Liver (tissue), 9 donors: ENCODE data around the gene TMPRSS11A. TPM values are rescaled to one million over a fixed set of nuclear protein-coding genes. Genes with fewer than 3 reads are reported as not detected.

Experiments
- DNase-seq: peaks from one replicate; pipeline ENCODE4 v3.0.0-alpha.2; 2017; ENCODE audit warnings: low spot score
- H3K27ac ChIP-seq, 2 donors: one replicate each; pipeline ENCODE4 v1.7.0; 2013; ENCODE audit warnings: inconsistent platforms in 2 of 2, low read length in 2 of 2, control low read depth in 1 of 2, low read depth in 1 of 2, mild to moderate bottlenecking in 1 of 2
- H3K27me3 ChIP-seq, 4 donors: one replicate each; pipeline versions ENCODE4 v1.6.1 to v1.7.0; 2013; ENCODE audit warnings: low read length in 3 of 4, inconsistent platforms in 1 of 4, mild to moderate bottlenecking in 1 of 4, moderate library complexity in 1 of 4; ENCODE audit not compliant: control insufficient read depth in 4 of 4, insufficient read depth in 4 of 4
- H3K36me3 ChIP-seq, 4 donors: one replicate each; pipeline versions ENCODE4 v1.6.1 to v1.7.0; 2013; ENCODE audit warnings: low read length in 3 of 4, mild to moderate bottlenecking in 3 of 4, low read depth in 1 of 4, moderate library complexity in 1 of 4; ENCODE audit not compliant: control insufficient read depth in 4 of 4, insufficient read depth in 3 of 4
- H3K4me1 ChIP-seq, 4 donors: one replicate each; pipeline versions ENCODE4 v1.6.1 to v1.7.0; 2013; ENCODE audit warnings: low read length in 3 of 4, mild to moderate bottlenecking in 3 of 4, moderate library complexity in 1 of 4; ENCODE audit not compliant: control insufficient read depth in 4 of 4, insufficient read depth in 4 of 4
- H3K4me3 ChIP-seq, 3 donors: one replicate each; pipeline versions ENCODE4 v1.6.1 to v1.7.0; 2013; ENCODE audit warnings: low read length in 3 of 3, control low read depth in 1 of 3, low read depth in 1 of 3, mild to moderate bottlenecking in 1 of 3
- H3K9ac ChIP-seq, 2 donors: one replicate each; pipeline ENCODE4 v1.7.0; 2013; ENCODE audit warnings: low read length in 2 of 2, mild to moderate bottlenecking in 2 of 2, moderate library complexity in 2 of 2, control low read depth in 1 of 2, low read depth in 1 of 2
- H3K9me3 ChIP-seq, 4 donors: one replicate each; pipeline versions ENCODE4 v1.6.1 to v1.7.0; 2013; ENCODE audit warnings: low read length in 3 of 4; ENCODE audit not compliant: control insufficient read depth in 4 of 4
- EGR1 ChIP-seq, 2 donors: IDR thresholded peaks; 2 replicates each; pipeline ENCODE4 v1.6.1; 2016 to 2018; ENCODE audit warnings: antibody characterized with exemption in 2 of 2, low read depth in 2 of 2
- FOXA1 ChIP-seq: IDR thresholded peaks from 2 replicates; pipeline ENCODE4 v1.6.1; 2016; ENCODE audit warnings: antibody characterized with exemption
- FOXA2 ChIP-seq: IDR thresholded peaks from 2 replicates; pipeline ENCODE4 v1.6.1; 2016; ENCODE audit warnings: antibody characterized with exemption
- GABPA ChIP-seq, 2 donors: IDR thresholded peaks in 1 of 2; conservative IDR thresholded peaks in 1 of 2; 2 replicates each; pipeline ENCODE4 v1.6.1; 2016; ENCODE audit warnings: antibody characterized with exemption in 2 of 2, mild to moderate bottlenecking in 1 of 2, moderate library complexity in 1 of 2
- HNF4A ChIP-seq, 2 donors: conservative IDR thresholded peaks; 2 replicates each; pipeline ENCODE4 v1.6.1; 2016; ENCODE audit warnings: antibody characterized with exemption in 2 of 2, mild to moderate bottlenecking in 2 of 2
- HNF4G ChIP-seq: IDR thresholded peaks from 2 replicates; pipeline ENCODE4 v1.6.1; 2016; ENCODE audit warnings: antibody characterized with exemption
- JUND ChIP-seq, 2 donors: IDR thresholded peaks; 2 replicates each; pipeline ENCODE4 v1.6.1; 2016; ENCODE audit warnings: antibody characterized with exemption in 2 of 2
- NR2F2 ChIP-seq: IDR thresholded peaks from 2 replicates; pipeline ENCODE4 v1.6.1; 2016; ENCODE audit warnings: antibody characterized with exemption
- RAD21 ChIP-seq, 2 donors: IDR thresholded peaks; 2 replicates each; pipeline ENCODE4 v1.6.1; 2016; ENCODE audit warnings: antibody characterized with exemption in 2 of 2, mild to moderate bottlenecking in 2 of 2
- RXRA ChIP-seq, 2 donors: IDR thresholded peaks; 2 replicates each; pipeline ENCODE4 v1.6.1; 2017 to 2018; ENCODE audit warnings: antibody characterized with exemption in 2 of 2, mild to moderate bottlenecking in 1 of 2
- SP1 ChIP-seq: IDR thresholded peaks from 2 replicates; pipeline ENCODE4 v1.6.1; 2018; ENCODE audit warnings: antibody characterized with exemption, mild to moderate bottlenecking
- TAF1 ChIP-seq: conservative IDR thresholded peaks from 2 replicates; pipeline ENCODE4 v1.6.1; 2016; ENCODE audit warnings: antibody characterized with exemption, mild to moderate bottlenecking
- YY1 ChIP-seq: IDR thresholded peaks from 2 replicates; pipeline ENCODE4 v1.6.1; 2016; ENCODE audit warnings: antibody characterized with exemption, mild to moderate bottlenecking
- WGBS: extraction: QIAGEN DNeasy Blood & Tissue Kit; methylation state at CpG from one replicate; pipeline ENCODE4 v1.1.7; 2013; 5-methylcytosine and 5-hydroxymethylcytosine counted together
- polyA plus RNA-seq, 2 donors: library from polyadenylated mRNA; stranded (reverse) in 1 of 2; unstranded in 1 of 2; fragments of 200-250 nt in 1 of 2; fragments of >200 nt in 1 of 2; fragmentation: Nextera tagmentation in 1 of 2; extraction: Ambion mirVana in 1 of 2; gene quantifications; one replicate each; pipeline versions ENCODE4 v1.2.1 to v1.2.3, GENCODE V29; 2013 to 2015
- total RNA-seq, 2 donors: library from RNA; depleted of rRNA; stranded (reverse); fragments of >200 nt; gene quantifications; one replicate each; pipeline ENCODE4 v1.2.3, GENCODE V29; 2014
- TF ChIP-seq, protein P1 (sequence below): IDR thresholded peaks from 2 replicates; pipeline ENCODE4 v1.6.1; 2016; ENCODE audit warnings: antibody characterized with exemption
- TF ChIP-seq, protein P2 (sequence below): IDR thresholded peaks from 2 replicates; pipeline ENCODE4 v1.6.1; 2016; ENCODE audit warnings: antibody characterized with exemption
- TF ChIP-seq, protein P3 (sequence below): IDR thresholded peaks from 2 replicates; pipeline ENCODE4 v1.6.1; 2016; ENCODE audit warnings: antibody characterized with exemption, mild to moderate bottlenecking
- TF ChIP-seq, protein P4 (sequence below): IDR thresholded peaks from 2 replicates; pipeline ENCODE4 v1.6.1; 2016; ENCODE audit warnings: antibody characterized with exemption
- TF ChIP-seq, protein P5 (sequence below): fragments of 150-350 bp; IDR thresholded peaks from 2 replicates; pipeline ENCODE4 v1.5.1; 2017; ENCODE audit warnings: improper control_type of control experiment, low read depth, low read length; ENCODE audit not compliant: missing input control
- donor health status: healthy.
- donor health status: healthy.
- donor health status: healthy.
- donor health status: healthy.
- donor health status: healthy.

Gene TMPRSS11A
- total and polyA plus RNA-seq, 4 donors = 0.01 TPM; not detected in 3

DNA sequence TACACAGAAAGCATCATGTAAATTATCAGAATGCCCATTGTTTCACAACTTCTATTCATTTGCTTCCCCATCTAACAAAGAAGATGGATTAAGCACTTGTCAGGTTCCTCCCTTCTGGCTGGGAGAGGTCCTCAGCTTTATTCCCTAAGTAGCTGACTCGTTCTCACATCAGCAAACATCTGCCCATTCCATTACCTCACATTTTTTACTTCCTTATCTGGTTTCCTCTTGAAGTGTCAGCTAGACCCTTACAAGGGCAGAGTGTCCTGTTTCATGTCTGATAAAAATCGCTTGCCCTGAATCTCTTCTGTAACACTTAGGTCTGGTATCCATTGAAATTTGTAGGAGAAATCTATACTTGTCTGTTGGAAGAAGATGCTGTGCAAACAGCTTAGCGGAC lies 34.7 kb downstream of the TMPRSS11A start:
- H3K27me3 ChIP-seq = no peaks in the 10 kb centered on the region
- H3K4me1 ChIP-seq = no peaks in the 10 kb centered on the region
- peaks cover 0 to 2% (median 1%) of the 10 kb centered on the region in 4 donors for H3K9me3 ChIP-seq
- no peak overlapping the region for H3K27ac ChIP-seq
- no peak for DNase-seq
- no peak for TF ChIP-seq FOXA1
- no peak for TF ChIP-seq EGR1 (IDR thresholded peaks at IDR 0.05; ENCODE audit: low read depth in 2 of 2)
- no peak for TF ChIP-seq GABPA (IDR thresholded peaks at IDR 0.05 in 1 of 2, conservative IDR thresholded peaks at IDR 0.05 in 1 of 2)
- no peak for TF ChIP-seq HNF4G
- TF ChIP-seq RXRA (IDR thresholded peaks at IDR 0.05) = no peak
- TF ChIP-seq YY1 = no peak
- no peak for TF ChIP-seq HNF4A (conservative IDR thresholded peaks at IDR 0.05)
- no peak for TF ChIP-seq FOXA2
- TF ChIP-seq, protein P1, sequence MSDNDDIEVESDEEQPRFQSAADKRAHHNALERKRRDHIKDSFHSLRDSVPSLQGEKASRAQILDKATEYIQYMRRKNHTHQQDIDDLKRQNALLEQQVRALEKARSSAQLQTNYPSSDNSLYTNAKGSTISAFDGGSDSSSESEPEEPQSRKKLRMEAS = no peak
- TF ChIP-seq JUND (IDR thresholded peaks at IDR 0.05) = no peak
- no peak overlapping the region for H3K4me3 ChIP-seq
- WGBS = 16% methylated on average over 3 of the region's 3 CpGs
- H3K9ac ChIP-seq = no peak overlapping the region
- H3K36me3 ChIP-seq = no peaks in the 10 kb centered on the region

DNA sequence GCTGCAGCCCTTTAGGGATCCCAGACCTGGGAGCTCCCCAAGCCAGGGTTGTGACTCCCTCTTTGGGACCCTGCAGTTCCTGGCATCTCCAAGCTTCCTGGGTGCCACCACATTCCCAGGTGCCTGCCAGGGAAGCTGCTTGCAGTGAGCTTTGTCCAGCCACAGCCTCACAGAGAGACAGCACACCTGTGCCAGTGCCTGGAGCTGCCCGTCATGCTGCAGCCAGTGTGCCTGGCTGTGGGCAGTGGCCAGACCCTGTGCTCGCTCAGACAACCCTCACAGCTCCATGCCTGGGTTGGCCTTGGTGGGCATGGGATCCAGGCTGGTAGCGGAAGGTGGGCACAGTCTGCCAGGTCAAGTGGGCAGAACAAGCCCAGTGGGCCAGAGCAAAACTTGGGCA lies 36.0 kb downstream of the TMPRSS11A start:
- H3K27ac ChIP-seq = no peak overlapping the region
- H3K9me3 ChIP-seq = peaks cover 0 to 2% (median 1%) of the 10 kb centered on the region in 4 donors
- no peaks in the 10 kb centered on the region for H3K27me3 ChIP-seq
- DNase-seq = no peak
- TF ChIP-seq EGR1 (IDR thresholded peaks at IDR 0.05; ENCODE audit: low read depth in 2 of 2) (no peak), FOXA2 (no peak), FOXA1 (no peak), HNF4A (conservative IDR thresholded peaks at IDR 0.05) (no peak), TAF1 (no peak), NR2F2 (no peak), GABPA (IDR thresholded peaks at IDR 0.05 in 1 of 2, conservative IDR thresholded peaks at IDR 0.05 in 1 of 2) (no peak), SP1 (no peak), HNF4G (no peak), YY1 (no peak), JUND (IDR thresholded peaks at IDR 0.05) (no peak), RAD21 (IDR thresholded peaks at IDR 0.05) (no peak), RXRA (IDR thresholded peaks at IDR 0.05) (no peak)
- TF ChIP-seq, protein P2, sequence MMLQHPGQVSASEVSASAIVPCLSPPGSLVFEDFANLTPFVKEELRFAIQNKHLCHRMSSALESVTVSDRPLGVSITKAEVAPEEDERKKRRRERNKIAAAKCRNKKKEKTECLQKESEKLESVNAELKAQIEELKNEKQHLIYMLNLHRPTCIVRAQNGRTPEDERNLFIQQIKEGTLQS = no peak
- TF ChIP-seq, protein P3, sequence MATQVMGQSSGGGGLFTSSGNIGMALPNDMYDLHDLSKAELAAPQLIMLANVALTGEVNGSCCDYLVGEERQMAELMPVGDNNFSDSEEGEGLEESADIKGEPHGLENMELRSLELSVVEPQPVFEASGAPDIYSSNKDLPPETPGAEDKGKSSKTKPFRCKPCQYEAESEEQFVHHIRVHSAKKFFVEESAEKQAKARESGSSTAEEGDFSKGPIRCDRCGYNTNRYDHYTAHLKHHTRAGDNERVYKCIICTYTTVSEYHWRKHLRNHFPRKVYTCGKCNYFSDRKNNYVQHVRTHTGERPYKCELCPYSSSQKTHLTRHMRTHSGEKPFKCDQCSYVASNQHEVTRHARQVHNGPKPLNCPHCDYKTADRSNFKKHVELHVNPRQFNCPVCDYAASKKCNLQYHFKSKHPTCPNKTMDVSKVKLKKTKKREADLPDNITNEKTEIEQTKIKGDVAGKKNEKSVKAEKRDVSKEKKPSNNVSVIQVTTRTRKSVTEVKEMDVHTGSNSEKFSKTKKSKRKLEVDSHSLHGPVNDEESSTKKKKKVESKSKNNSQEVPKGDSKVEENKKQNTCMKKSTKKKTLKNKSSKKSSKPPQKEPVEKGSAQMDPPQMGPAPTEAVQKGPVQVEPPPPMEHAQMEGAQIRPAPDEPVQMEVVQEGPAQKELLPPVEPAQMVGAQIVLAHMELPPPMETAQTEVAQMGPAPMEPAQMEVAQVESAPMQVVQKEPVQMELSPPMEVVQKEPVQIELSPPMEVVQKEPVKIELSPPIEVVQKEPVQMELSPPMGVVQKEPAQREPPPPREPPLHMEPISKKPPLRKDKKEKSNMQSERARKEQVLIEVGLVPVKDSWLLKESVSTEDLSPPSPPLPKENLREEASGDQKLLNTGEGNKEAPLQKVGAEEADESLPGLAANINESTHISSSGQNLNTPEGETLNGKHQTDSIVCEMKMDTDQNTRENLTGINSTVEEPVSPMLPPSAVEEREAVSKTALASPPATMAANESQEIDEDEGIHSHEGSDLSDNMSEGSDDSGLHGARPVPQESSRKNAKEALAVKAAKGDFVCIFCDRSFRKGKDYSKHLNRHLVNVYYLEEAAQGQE = no peak
- TF ChIP-seq, protein P1 = no peak
- TF ChIP-seq, protein P4, sequence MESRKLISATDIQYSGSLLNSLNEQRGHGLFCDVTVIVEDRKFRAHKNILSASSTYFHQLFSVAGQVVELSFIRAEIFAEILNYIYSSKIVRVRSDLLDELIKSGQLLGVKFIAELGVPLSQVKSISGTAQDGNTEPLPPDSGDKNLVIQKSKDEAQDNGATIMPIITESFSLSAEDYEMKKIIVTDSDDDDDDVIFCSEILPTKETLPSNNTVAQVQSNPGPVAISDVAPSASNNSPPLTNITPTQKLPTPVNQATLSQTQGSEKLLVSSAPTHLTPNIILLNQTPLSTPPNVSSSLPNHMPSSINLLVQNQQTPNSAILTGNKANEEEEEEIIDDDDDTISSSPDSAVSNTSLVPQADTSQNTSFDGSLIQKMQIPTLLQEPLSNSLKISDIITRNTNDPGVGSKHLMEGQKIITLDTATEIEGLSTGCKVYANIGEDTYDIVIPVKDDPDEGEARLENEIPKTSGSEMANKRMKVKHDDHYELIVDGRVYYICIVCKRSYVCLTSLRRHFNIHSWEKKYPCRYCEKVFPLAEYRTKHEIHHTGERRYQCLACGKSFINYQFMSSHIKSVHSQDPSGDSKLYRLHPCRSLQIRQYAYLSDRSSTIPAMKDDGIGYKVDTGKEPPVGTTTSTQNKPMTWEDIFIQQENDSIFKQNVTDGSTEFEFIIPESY = no peak
- TF ChIP-seq, protein P5, sequence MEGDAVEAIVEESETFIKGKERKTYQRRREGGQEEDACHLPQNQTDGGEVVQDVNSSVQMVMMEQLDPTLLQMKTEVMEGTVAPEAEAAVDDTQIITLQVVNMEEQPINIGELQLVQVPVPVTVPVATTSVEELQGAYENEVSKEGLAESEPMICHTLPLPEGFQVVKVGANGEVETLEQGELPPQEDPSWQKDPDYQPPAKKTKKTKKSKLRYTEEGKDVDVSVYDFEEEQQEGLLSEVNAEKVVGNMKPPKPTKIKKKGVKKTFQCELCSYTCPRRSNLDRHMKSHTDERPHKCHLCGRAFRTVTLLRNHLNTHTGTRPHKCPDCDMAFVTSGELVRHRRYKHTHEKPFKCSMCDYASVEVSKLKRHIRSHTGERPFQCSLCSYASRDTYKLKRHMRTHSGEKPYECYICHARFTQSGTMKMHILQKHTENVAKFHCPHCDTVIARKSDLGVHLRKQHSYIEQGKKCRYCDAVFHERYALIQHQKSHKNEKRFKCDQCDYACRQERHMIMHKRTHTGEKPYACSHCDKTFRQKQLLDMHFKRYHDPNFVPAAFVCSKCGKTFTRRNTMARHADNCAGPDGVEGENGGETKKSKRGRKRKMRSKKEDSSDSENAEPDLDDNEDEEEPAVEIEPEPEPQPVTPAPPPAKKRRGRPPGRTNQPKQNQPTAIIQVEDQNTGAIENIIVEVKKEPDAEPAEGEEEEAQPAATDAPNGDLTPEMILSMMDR = no peak
- H3K36me3 ChIP-seq = no peaks in the 10 kb centered on the region
- H3K4me1 ChIP-seq = no peaks in the 10 kb centered on the region
- WGBS = 90% methylated on average over 3 of the region's 3 CpGs
- H3K4me3 ChIP-seq = no peak overlapping the region
- no peak overlapping the region for H3K9ac ChIP-seq
